CD4-positive, alpha-beta T cell treated with Interleukin-17A for 1 hour (primary cell): ENCODE results near the gene BCHE.

Source experiments
- DNase-seq: peaks from one replicate; pipeline ENCODE4 v3.0.0-alpha.2; 2020

BCHE gene

DNA sequence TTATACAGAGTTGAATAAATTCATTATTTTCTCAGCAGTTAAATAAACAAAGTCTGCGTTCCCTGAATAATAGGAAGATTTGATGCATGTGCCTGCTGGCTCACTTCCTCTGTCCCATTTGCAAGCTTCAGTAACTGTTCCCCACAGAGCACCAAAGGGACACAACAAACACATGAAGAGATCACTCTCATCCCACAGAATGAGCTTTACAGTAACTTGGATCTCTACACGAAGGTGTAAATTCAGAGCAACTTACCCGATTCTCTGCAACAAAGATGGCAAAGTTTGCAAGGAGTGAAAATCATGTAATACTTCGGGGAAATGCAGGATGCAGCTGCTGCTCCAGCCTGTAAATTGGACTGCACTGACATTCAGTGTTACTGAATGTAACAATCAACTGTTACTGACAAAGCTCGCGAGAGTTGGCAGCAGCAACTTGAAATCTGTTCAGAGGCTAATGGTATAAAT is at the start of gene BCHE:
Gene BCHE, minus strand, starts transcription at position 366 of the 468 bp plus-strand sequence. CDS start 6,390 bp downstream, outside the sequence.
- no peak for DNase-seq

DNA sequence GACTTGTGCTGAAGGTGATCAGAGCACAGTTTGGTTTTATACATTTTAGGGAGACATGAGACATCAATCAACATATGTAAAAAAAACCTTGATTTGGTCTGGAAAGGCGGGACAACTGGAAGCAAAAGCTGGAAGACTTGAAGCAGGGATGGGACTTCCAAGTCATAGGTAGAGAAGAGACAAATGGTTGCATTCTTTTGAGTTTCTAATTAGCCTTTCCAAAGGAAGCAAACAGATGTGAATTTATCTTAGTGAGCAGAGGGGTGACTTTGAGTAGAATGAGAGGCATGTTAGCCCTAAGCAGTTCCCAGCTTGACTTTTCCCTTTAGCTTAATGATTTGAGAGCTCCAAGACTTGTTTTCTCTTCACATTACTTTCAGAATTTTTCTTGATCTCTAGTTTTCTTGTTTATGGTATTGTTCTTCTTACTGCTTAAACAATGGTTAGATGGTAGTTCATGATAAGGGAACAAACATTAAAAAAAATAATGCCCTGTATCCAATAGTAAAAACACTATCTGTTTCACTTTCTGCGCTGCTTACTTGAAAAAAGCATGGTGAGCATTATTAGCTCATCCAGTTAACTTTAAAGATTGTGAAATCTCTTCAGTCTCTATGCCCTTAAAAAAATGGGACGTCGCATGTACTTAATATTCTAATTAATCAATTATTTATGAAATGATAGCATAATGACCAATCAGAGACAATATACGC is 48.5 kb upstream of the BCHE start:
- DNase-seq: no peak

DNA sequence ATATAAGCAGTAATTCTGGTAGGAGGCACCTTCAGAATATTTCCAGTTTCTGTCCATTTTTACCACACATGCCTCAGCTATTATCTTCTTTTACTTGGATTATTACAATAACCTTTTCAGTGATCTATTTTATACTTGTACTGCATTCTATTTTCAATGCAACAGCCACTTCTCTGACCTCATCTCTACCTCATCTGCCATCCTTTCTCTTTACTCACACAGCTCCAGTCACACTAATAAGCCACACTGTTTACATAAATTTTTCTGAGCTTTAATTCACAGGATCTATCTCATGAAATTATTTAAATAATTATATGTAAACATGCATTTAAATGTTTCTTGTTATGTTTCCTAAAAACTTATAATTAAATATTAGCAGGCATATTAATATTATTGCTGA is 47.3 kb upstream of the BCHE start:
- no peak for DNase-seq

DNA sequence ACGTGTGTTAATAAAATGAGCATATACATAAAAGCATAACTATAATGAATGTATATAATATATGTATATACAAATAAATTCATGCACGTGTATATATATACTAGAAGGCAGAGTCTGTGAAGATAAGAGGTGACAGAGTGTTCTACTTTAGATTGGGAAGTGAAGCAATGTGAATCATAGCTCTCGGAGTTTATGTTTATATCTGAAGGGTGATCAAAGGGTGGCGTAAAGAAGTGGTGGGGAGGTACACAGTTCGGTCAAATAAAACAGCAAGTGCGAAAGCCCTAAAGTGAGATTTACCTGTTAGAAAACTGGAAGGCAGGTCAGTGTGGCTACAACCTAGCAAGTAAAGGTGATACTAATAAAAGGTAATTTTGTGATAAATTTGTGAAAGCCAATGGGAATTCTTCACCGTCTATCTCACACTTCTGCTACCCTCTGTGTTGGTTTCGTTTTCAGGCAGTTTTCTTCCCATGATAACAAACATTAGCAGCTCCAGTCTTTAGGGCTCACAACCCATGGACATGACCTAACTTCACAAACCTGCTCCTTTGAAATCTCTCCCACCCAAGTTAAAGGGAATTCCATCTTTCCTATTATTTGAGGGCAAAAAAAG is 46.7 kb upstream of the BCHE start:
- no peak for DNase-seq

DNA sequence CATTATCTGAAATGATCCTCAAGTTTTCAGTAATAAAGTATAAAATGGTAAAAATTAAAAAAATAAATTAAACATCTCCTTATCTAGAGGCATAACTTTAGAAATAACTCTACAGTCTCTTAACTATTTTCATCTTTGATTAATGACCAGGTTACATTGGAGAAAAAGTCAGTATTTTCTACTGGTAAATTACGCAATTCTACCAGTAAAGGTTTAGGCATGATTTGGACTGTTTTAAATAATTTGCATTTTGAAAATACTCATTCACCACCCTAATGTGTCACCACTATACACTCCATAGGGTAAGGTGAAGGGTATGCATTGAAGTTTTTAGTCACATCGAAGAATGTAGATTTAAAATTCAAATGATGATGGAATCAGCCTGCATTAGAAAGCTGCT is 45.9 kb upstream of the BCHE start:
- no peak for DNase-seq

DNA sequence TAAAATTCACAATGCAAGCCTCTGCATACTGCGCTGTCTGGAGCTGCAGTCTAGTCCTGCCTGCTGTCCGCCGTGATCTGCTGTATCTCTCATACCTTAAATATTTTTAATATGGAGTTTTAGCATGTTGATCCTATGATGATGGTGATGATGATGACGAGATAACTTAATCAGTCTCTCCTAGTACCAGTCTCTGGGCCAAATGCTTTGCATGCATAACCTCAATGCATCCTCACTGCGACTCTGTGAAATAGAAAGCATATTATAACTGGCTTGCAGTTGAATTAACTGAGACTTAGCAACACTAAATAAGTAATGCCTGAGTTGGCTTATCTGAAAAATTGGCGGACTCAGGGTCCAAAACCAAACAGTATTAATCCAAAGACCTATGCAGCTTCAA is 38.4 kb upstream of the BCHE start:
- no peak for DNase-seq

DNA sequence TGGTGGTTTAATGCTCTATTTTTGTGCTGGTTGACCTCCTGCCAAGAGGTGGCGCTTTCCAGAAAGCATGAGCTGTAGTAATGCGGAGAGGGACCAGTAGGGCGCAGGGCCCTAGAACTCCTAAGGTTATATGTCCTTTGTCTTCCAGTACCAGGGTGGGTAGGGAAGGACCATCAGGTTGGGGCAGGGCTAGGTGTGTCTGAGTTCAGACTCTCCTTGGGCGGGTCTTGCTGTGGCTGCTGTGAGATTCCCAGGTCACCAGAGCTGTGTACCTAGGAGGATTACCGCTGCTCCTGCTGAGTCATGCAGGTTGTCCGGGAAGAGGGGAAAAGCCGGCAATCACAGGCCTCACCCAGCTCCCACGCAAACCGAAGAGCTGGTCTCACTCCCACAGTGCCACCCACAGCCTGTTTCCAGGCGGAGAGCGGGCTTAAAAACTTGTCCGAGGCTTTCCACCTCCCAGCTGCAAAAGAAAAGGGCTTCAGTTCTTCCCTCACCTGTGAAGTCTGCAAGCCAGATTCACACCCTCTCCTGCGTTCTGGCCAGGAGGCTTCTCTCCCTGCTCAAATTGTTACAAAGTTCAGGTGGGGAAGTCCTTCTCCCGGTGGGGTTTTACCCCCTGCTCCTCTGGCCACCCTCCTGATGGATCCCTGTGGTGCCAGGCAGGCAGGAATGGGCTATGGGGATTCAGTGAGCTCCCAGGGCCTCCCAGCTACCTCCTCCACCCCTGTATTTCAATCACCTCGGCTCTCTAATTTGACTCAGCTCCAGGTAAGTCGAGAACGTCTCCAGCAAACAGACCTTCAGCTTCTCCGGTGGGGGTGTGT is 37.7 kb upstream of the BCHE start:
- no peak for DNase-seq

DNA sequence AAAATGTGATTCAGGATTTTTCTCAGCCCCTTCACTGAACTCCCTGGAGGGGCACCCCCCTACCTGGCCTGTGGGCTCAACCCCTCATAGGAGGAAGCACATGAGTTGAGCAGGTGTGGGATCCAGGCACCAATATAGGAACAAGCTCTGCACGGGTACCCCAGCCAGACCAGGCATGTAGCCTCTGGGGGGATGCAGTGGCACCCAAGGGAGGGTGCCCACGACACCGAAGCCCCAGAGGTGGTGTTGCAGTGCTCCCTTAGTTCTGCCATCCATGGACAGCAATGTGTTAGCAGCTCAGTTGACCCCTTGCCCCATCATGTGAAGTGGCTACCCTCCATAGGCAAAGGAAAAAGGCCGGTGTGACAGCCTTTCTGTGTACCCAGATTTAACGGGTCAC is 30.9 kb upstream of the BCHE start:
- no peak for DNase-seq

DNA sequence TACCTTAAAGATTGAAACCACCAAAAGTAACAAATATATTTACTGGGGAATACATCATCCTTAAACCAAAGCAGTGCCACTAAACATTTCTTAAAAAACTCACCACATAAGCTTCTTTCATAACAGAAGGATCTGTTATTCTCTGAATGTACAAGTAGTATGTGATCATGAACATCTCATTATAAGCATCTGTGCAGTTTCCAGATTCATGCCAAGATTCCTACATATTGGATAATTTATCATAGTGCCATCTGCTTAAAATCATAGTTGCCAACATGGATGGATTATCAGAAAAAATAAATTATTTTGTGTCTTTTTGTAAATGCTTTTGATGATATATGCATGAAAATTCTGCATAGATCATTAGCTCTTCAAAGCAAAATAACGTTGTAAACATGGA is 21.8 kb upstream of the BCHE start:
- no peak for DNase-seq

DNA sequence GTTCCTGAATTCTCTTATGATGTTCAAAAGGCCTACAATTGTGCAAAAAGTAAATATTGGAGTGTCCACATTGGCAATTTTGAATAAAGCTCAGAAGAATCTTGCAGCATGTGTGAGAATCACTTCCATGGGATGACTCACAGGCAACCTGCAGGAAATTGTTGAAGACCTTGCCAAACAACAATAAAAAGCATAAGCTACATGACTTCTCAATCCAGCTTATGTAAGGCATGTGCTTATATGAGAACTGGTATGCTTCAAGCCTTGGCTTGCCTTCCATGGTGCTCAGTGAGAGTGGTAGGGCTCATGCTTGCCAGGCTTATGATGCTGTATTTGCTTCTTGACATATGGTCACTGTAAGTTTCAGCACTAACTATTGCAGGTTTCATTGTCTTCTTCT is 18.4 kb upstream of the BCHE start:
- DNase-seq: no peak

DNA sequence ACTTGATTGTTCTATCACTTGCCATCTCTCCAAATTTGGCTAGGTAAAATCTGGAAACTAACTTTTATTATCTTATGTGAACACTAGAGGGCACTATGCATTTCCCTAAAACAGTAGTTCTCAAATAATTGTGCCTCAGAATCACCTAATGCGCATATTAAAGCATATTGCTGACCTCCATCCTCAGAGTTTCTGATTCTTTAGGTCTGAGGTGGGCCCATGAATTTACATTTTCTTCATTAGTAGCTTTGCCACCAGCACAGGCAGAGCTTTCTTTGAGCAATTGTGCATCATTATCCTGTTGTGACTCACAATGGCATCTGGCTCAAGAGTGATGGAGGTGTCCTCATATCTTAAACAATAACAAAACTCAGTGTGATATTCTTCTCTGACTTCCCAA is 17.5 kb upstream of the BCHE start:
- DNase-seq: no peak

DNA sequence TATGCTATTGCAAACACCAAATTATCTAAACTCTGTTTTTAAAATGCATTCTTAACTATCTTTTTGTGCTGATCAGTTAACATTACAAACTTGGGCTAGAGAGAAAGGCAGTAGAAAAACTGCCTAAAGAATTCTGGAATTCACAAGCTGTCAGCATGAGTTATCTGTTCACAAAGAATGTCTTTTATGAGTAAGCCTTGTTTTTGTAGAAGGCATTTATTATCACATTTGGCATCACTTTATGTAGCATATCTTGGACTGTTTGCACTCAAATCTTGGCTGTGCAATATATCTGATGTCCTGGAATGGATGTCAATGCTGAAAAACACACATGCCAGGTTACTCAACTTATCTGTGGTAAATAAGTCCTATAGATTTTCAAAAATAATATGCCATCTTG is 15.5 kb upstream of the BCHE start:
- no peak for DNase-seq

DNA sequence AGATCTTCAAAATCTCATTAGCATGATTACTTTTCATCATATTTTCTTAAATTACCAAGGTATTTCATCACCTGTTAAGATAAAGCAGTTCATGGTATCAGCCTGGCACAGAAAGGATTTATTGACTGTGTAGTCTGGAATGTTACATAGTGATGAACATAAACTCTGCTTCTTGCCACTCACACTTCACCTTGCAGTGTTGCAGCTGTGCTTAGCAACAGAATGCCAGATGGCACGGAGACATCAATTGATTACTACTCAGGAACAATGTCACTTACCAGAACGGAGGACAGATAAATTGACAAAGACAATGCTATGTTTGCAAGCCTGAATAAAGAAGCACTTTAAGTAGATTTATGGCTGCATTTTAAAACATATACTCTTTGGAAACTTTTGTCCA is 15.0 kb upstream of the BCHE start:
- DNase-seq: no peak

DNA sequence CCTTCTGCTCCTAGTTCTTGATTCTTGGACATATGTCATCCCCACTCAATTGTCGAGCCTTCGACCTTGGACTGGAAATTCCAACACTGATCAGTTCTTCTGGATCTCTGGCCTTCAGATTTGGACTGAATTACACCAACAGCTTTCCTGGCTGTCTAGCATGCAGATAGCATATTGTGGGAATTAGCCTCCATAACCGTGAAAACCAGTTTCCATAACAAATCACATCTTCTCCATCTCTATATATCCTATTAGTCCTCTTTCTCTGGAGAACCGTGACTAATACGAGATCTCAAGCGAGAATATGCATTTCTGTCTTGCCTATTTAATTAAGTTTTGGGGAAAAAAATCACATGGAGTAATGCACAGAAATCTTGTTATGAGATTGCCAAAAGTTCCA is 8.8 kb upstream of the BCHE start:
- DNase-seq: no peak

DNA sequence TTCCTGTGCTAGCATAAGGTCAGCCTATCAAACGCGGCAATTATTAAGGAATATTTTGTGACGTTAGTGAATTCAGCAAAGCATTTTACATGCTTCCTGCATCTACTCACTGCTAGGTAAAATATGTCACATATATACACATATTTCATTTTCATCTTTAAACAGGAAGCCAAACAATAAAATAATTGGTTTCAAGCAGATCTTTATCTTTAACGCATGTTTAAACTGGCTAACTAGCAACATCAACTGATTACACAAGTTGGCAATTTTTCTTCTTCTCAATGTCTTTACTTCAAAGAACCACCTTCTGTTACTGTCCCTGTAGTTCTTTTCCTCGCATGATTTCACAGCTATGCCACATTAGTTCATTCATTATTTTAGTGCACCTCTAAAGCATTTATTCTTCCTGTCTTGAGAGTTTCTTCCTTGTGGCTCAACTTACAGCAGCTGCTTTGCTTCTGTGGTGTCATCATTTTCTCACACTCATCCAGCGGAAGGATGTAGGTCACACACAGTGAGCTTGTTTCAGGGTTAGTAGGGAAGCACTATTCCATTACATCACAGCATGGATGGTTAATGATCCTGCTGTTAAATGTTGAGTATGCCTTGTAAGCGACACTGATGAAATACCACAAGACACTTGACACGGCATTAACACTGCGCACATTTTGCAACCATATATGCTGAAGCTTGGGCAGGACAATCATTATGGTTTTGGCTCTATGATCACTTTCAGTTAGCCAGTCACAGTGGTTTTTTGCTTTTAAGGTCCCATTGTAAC is 2.3 kb upstream of the BCHE start:
- no peak for DNase-seq

DNA sequence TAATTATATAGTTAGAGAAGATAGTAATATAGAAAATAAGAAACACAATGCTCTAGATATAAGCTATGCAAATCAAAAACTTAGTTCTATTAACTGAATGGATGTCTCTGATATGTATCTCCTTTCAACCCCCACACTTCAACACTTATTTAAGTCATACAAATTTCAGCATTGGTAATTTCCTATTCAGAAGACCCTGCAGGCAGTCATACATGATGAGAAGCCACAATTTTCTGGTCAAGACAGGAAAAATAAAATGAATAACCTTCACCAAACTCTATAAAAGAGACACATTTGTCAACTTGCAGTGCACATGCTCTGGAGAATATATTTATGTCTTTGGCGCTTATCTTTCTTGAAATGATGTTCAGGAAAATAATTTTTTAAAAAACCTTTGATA is 578 bp upstream of the BCHE start:
- no peak for DNase-seq

DNA sequence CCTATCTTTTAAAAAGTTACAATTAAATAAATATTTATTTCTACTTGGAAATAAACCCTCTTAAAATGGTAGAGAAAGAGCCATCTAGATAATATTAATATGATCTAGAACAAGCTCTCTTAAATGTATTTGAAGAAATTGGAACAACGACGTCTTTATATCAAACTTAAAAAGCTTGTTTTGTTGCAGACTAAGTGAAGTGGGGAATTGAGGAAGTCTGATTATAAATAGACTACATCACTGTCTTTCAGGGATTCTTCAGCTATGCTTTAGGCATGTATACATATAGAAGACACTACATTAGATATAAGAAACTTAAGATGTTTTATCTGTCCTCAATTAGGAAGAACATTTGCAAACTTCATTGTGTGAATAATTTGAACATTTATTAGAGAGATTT is 1.8 kb downstream of the BCHE start:
- no peak for DNase-seq

DNA sequence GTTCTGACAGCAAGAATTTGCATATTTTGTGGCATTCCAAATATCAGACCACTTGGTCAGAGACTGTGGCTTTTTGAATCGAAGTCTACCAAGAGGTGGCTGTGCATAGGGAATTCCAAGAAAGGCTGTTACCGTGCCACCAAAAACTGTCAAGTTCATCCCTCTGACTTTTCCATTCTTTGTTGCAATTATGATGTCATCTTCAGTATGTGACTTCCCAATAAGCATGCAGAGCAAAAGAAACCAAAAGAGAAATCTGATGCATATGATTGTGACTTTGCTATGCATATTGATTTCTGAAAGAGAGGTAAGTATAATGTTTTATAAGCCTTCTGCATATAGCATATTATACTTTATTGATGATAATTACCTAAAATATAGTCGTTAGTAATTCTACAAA is 6.5 kb downstream of the BCHE start:
- DNase-seq: no peak

DNA sequence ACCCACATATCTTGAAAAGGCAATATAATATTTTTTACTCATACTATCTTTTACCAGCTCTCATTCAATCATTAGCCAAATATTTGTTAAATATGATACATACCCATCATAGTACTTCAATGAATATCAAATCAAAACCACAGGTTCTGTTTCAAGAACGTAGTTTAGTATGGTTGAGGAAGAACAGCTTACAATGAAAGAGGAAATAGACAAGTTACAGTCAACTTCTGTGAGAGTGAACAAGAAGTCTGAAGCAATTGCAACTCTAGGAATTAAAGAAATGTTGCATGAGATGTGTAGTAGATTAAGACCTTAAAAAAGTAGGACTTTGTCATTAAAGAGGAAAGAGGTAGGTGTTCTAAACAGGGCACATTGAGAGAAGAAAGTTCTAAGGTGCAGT is 9.3 kb downstream of the BCHE start:
- DNase-seq: no peak

DNA sequence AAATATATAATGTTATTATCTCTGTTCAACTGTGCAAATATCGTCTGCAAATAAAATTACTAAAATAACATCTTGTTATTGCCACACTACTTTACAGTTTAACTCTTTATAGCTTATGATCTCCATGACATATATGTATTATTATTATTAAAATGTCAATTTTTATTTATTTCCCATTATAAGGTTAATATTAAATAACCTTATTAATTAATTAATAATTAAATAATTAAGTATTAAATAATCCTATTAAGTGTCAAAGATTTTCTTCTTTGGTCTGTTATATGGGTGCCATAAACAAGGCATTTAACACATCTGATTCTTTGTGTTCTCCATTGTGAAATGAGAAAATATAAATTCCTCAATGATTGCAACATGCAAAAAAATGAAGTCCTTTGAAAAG is 10.0 kb downstream of the BCHE start:
- DNase-seq: no peak

DNA sequence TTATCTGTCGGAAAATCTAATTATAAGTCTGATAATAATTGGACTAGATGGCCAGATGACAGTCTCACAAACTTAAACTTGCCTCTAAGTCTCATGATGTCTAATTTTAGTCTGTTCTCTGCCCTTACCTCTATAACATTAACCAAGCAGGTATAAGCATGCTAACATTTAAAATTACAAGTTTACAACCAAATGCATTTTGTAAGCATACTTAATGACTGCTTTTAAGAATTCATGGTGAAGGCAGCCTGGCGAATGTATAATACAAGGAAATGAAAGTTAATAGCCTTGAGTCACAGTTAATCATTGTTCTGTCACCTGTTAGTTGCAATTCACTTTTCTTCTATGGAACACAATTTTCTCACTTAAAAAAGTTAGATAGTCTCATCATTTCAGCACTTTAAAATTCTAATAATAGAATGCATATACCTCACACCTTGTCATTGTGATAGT is 16.5 kb downstream of the BCHE start:
- no peak for DNase-seq

DNA sequence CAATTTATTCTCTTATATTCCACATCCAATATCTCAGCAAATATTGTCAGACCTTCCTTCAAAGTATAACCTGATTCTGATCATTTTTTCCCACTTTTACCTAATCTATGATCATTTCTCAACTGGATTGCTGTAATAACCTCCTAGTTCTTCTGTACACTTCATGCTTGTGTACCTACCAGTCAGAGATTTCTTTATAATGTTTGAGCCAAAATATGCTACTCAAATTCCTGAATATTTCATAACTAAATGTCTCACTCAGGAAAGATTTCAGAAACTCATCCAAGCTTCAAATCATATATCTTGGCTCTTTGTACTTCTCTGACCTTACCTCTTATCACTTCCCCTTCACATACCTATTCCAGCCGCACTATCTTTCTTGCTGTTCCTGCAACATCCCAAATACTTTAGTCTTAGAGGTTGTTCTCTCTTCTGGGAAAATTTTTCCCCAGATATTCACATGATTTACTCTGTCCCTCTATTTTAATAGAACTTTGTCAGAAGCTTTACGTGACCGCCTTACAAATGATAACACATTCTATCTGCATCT is 20.0 kb downstream of the BCHE start:
- no peak for DNase-seq

DNA sequence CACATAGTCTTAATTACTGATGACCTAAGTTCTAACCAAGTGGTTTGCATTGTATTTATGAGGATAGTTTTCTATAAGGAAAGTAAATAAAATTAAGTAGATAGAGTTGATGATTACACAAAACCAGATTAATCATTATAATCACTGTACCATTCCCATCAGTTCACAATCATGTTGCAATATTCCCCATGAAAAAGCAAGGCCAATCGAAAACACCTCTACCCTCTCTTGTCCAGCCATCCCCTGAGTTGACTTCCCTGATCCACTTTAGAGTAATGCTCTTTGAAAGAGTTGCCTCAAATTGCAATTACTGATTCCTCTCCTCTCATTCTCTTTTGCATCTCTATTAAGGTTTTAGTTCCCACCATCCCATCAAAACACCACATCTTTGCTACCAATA is 21.0 kb downstream of the BCHE start:
- DNase-seq: no peak
